ENCODE results near the gene KRT20. TPM values are rescaled to one million over a fixed set of nuclear protein-coding genes. Genes with fewer than 3 reads are reported as not detected.
A peak's percentile ranks its signal among the peaks of the same experiment; 100 is the strongest.

The KRT20 gene
- total and polyA plus RNA-seq, 5 donors from 2014 or later: not detected

DNA sequence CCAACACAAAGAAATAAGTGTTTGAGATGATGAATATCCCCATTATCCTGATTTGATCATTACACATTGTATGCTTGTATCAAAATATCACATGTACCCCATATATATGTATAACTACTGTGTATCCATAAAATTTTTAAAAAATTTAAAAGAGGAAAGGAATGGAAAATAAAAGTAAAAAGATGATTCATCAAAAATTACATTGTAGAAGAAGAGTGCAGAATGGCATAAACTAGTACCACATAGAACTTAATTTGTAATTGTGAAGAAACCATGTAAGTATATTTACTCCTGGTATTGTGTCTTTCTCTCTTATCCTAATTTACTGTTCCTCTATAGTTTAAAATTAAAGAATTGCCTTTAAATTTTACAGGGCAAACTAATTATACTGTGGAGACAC, 51.2 kb downstream of the KRT20 start:
- H3K4me1 Mint-ChIP-seq: peaks cover 0 to 7% (median 0%) of the 10 kb centered on the region in 4 donors
- DNase-seq: no peak
- ATAC-seq (ENCODE audit: low read depth in 2 of 2): no peak
- Histone ChIP-seq H3K27me3 (ENCODE audit: control insufficient read depth, insufficient read depth, low read length) (no peaks in the 10 kb centered on the region), H3K9me3 (ENCODE audit: control insufficient read depth in 2 of 2, low read length in 2 of 2) (no peaks in the 10 kb centered on the region), H3K4me3 (ENCODE audit: low read depth, low read length) (no peak overlapping the region), H3K27ac (ENCODE audit: insufficient read depth, low read length, poor library complexity, severe bottlenecking) (no peak overlapping the region), H3K36me3 (ENCODE audit: control insufficient read depth, insufficient read depth, low read length) (peaks cover 10% of the 10 kb centered on the region), H3K4me1 (ENCODE audit: control insufficient read depth, insufficient read depth, low read length, poor library complexity, severe bottlenecking) (no peaks in the 10 kb centered on the region)
- peaks cover 23% of the 10 kb centered on the region for H3K36me3 Mint-ChIP-seq
- peaks cover 5% of the 10 kb centered on the region for H3K27me3 Mint-ChIP-seq
- H3K27ac Mint-ChIP-seq: no peak overlapping the region
- H3K9me3 Mint-ChIP-seq: peaks cover 0 to 5% (median 0%) of the 10 kb centered on the region in 7 donors
- H3K4me3 Mint-ChIP-seq: no peak overlapping the region

DNA sequence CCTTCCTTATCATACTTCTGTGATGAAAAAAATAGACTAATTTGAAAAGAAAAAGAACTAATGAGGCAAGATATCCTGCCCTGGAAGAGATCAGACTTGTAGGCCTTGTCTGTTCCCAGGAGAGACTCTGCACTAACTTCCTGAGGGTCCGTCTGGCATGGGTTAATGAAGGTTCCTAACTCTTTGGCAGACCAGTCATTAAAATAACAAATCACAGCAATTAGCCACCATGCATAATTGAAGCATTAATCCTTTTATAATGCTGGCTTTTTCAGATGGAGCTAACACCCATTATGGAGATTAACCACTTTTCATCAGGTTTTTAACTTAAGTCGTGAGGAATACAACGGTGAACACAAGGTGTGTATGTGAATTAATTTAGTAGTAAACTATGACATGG, 52.2 kb downstream of the KRT20 start:
- Histone ChIP-seq H3K4me1 (ENCODE audit: control insufficient read depth, insufficient read depth, low read length, poor library complexity, severe bottlenecking) (no peaks in the 10 kb centered on the region), H3K4me3 (ENCODE audit: low read depth, low read length) (no peak overlapping the region), H3K27me3 (ENCODE audit: control insufficient read depth, insufficient read depth, low read length) (no peaks in the 10 kb centered on the region), H3K27ac (ENCODE audit: insufficient read depth, low read length, poor library complexity, severe bottlenecking) (no peak overlapping the region), H3K9me3 (ENCODE audit: control insufficient read depth in 2 of 2, low read length in 2 of 2) (no peaks in the 10 kb centered on the region), H3K36me3 (ENCODE audit: control insufficient read depth, insufficient read depth, low read length) (peaks cover 10% of the 10 kb centered on the region)
- Mint-ChIP-seq H3K36me3 (peaks cover 24% of the 10 kb centered on the region), H3K4me1 (peaks cover 0 to 13% (median 1%) of the 10 kb centered on the region in 4 donors), H3K27ac (no peak overlapping the region), H3K9me3 (peaks cover 0 to 5% (median 0%) of the 10 kb centered on the region in 7 donors), H3K4me3 (no peak overlapping the region), H3K27me3 (peaks cover 8% of the 10 kb centered on the region)
- DNase-seq (no peak), ATAC-seq (ENCODE audit: low read depth in 2 of 2) (no peak)

- Histone ChIP-seq H3K27ac (ENCODE audit: insufficient read depth, low read length, poor library complexity, severe bottlenecking) (no peak overlapping the region), H3K4me3 (ENCODE audit: low read depth, low read length) (no peak overlapping the region), H3K36me3 (ENCODE audit: control insufficient read depth, insufficient read depth, low read length) (peaks cover 10% of the 10 kb centered on the region), H3K27me3 (ENCODE audit: control insufficient read depth, insufficient read depth, low read length) (no peaks in the 10 kb centered on the region), H3K4me1 (ENCODE audit: control insufficient read depth, insufficient read depth, low read length, poor library complexity, severe bottlenecking) (no peaks in the 10 kb centered on the region), H3K9me3 (ENCODE audit: control insufficient read depth in 2 of 2, low read length in 2 of 2) (no peaks in the 10 kb centered on the region)
- H3K9me3 Mint-ChIP-seq: peaks cover 0 to 6% (median 1%) of the 10 kb centered on the region in 7 donors
- peaks cover 0 to 19% (median 3%) of the 10 kb centered on the region in 4 donors for H3K4me1 Mint-ChIP-seq
- DNase-seq (no peak), ATAC-seq (ENCODE audit: low read depth in 2 of 2) (no peak)
- H3K27me3 Mint-ChIP-seq: peaks cover 13% of the 10 kb centered on the region
- H3K4me3 Mint-ChIP-seq: no peak overlapping the region
- no peak overlapping the region for H3K27ac Mint-ChIP-seq
- peaks cover 36% of the 10 kb centered on the region for H3K36me3 Mint-ChIP-seq
Measured at GRCh38 chr17:40830085-40830776, 54.8 kb downstream of the KRT20 start.

GRCh38 chr17:40828454-40829044, 56.5 kb downstream of the KRT20 start:
- Mint-ChIP-seq H3K27me3 (peaks cover 13% of the 10 kb centered on the region), H3K4me1 (peaks cover 0 to 19% (median 3%) of the 10 kb centered on the region in 4 donors), H3K9me3 (peaks cover 0 to 6% (median 1%) of the 10 kb centered on the region in 7 donors), H3K27ac (no peak overlapping the region), H3K4me3 (no peak overlapping the region), H3K36me3 (peaks cover 31% of the 10 kb centered on the region)
- Histone ChIP-seq H3K9me3 (ENCODE audit: control insufficient read depth in 2 of 2, low read length in 2 of 2) (no peaks in the 10 kb centered on the region), H3K36me3 (ENCODE audit: control insufficient read depth, insufficient read depth, low read length) (no peaks in the 10 kb centered on the region), H3K27me3 (ENCODE audit: control insufficient read depth, insufficient read depth, low read length) (no peaks in the 10 kb centered on the region), H3K4me1 (ENCODE audit: control insufficient read depth, insufficient read depth, low read length, poor library complexity, severe bottlenecking) (no peaks in the 10 kb centered on the region), H3K4me3 (ENCODE audit: low read depth, low read length) (no peak overlapping the region), H3K27ac (ENCODE audit: insufficient read depth, low read length, poor library complexity, severe bottlenecking) (no peak overlapping the region)
- ATAC-seq (ENCODE audit: low read depth in 2 of 2): no peak
- no peak for DNase-seq

DNA sequence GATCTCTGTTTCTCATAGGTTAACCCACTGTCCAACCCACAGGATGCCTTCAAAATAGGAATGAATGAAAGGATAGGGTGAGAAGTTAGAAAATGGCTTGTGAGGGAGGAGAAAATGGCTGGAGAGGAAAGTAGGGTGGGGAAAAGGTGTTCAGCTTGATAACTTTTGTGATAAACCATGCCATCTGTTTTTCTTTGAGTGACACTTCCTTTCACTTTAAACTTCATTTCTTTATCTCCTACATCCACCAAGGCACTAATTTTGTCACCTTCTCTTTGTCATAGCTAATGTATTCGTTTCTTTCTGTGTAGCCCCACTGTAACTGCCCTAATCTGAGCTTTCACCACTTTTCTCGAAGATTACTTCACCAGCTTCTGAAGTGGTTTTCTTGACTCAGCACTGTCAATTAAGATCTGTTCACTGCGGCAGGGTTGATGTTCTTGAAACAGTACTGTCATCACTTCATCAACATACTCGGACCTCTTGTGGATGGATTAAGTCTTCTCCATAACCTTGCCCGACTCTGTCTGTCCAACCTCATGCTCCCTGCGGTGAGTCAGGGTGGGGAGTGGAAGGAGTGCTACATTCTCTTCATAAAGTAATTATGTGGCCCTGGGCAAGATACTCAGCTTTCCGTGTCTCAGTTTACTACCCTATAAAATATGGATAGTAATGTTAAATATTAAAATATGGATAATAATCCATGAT, 57.1 kb downstream of the KRT20 start:
- Mint-ChIP-seq H3K9me3 (peaks cover 0 to 6% (median 1%) of the 10 kb centered on the region in 7 donors), H3K27me3 (peaks cover 13% of the 10 kb centered on the region), H3K4me3 (no peak overlapping the region), H3K27ac (peak overlapping the region in 1 of 3 donors; percentile 49), H3K4me1 (peaks cover 0 to 15% (median 3%) of the 10 kb centered on the region in 4 donors), H3K36me3 (peaks cover 27% of the 10 kb centered on the region)
- no peaks in the 10 kb centered on the region for H3K9me3 ChIP-seq (ENCODE audit: control insufficient read depth in 2 of 2, low read length in 2 of 2)
- DNase-seq (peak in 1 of 3 donors; percentile 27), ATAC-seq (ENCODE audit: low read depth in 2 of 2) (no peak)
- no peaks in the 10 kb centered on the region for H3K27me3 ChIP-seq (ENCODE audit: control insufficient read depth, insufficient read depth, low read length)
- no peak overlapping the region for H3K27ac ChIP-seq (ENCODE audit: insufficient read depth, low read length, poor library complexity, severe bottlenecking)
- no peaks in the 10 kb centered on the region for H3K36me3 ChIP-seq (ENCODE audit: control insufficient read depth, insufficient read depth, low read length)
- no peak overlapping the region for H3K4me3 ChIP-seq (ENCODE audit: low read depth, low read length)
- no peaks in the 10 kb centered on the region for H3K4me1 ChIP-seq (ENCODE audit: control insufficient read depth, insufficient read depth, low read length, poor library complexity, severe bottlenecking)

Other genes starting within 250 kb of the KRT20 start
- gene SMARCE1, start 237.4 kb downstream of the KRT20 start, total RNA-seq: 76.9 TPM
- gene SMARCE1, start 237.4 kb downstream of the KRT20 start, polyA plus RNA-seq: 100 to 1,000 TPM; 169 to 228 (median 179) TPM
- not detected for gene KRT222, start 220.1 kb downstream of the KRT20 start, total RNA-seq
- under 1 TPM in 1 of 4 donors, not detected in 3; 0.23 TPM for gene KRT222, start 220.1 kb downstream of the KRT20 start, polyA plus RNA-seq
- gene KRT24, start 181.5 kb downstream of the KRT20 start, total RNA-seq: not detected
- gene KRT24, start 181.5 kb downstream of the KRT20 start, polyA plus RNA-seq: under 1 TPM in 1 of 4 donors, not detected in 3; 0.15 TPM
- not detected for gene KRT25, start 129.9 kb downstream of the KRT20 start, total RNA-seq
- gene KRT25, start 129.9 kb downstream of the KRT20 start, polyA plus RNA-seq: not detected
- not detected for gene KRT26, start 113.0 kb downstream of the KRT20 start, total RNA-seq
- not detected for gene KRT26, start 113.0 kb downstream of the KRT20 start, polyA plus RNA-seq
- not detected for gene KRT27, start 102.7 kb downstream of the KRT20 start, total RNA-seq
- not detected for gene KRT27, start 102.7 kb downstream of the KRT20 start, polyA plus RNA-seq
- not detected for gene KRT28, start 85.3 kb downstream of the KRT20 start, total RNA-seq
- not detected for gene KRT28, start 85.3 kb downstream of the KRT20 start, polyA plus RNA-seq
- gene KRT10, start 62.6 kb downstream of the KRT20 start, total RNA-seq: 28.1 TPM
- gene KRT10, start 62.6 kb downstream of the KRT20 start, polyA plus RNA-seq: 100 to 1,000 TPM; 125 to 172 (median 148) TPM
- not detected for gene KRT12, start 18.0 kb downstream of the KRT20 start, total RNA-seq
- not detected for gene KRT12, start 18.0 kb downstream of the KRT20 start, polyA plus RNA-seq
- gene KRT23, start 52.4 kb upstream of the KRT20 start, total RNA-seq: not detected
- gene KRT23, start 52.4 kb upstream of the KRT20 start, polyA plus RNA-seq: not detected
- not detected for gene KRT39, start 81.7 kb upstream of the KRT20 start, total RNA-seq
- not detected for gene KRT39, start 81.7 kb upstream of the KRT20 start, polyA plus RNA-seq
- not detected for gene KRT40, start 99.1 kb upstream of the KRT20 start, total RNA-seq
- not detected for gene KRT40, start 99.1 kb upstream of the KRT20 start, polyA plus RNA-seq
- not detected for gene KRTAP3-3, start 108.9 kb upstream of the KRT20 start, total RNA-seq
- gene KRTAP3-3, start 108.9 kb upstream of the KRT20 start, polyA plus RNA-seq: not detected
- not detected for gene KRTAP3-2, start 114.7 kb upstream of the KRT20 start, total RNA-seq
- not detected for gene KRTAP3-2, start 114.7 kb upstream of the KRT20 start, polyA plus RNA-seq
- gene KRTAP3-1, start 123.9 kb upstream of the KRT20 start, total RNA-seq: not detected
- gene KRTAP3-1, start 123.9 kb upstream of the KRT20 start, polyA plus RNA-seq: not detected
- gene KRTAP1-5, start 142.0 kb upstream of the KRT20 start, total RNA-seq: not detected
- gene KRTAP1-5, start 142.0 kb upstream of the KRT20 start, polyA plus RNA-seq: not detected
- gene KRTAP1-4, start 145.0 kb upstream of the KRT20 start, total RNA-seq: not detected
- not detected for gene KRTAP1-4, start 145.0 kb upstream of the KRT20 start, polyA plus RNA-seq
- gene KRTAP1-3, start 149.6 kb upstream of the KRT20 start, total RNA-seq: not detected
- gene KRTAP1-3, start 149.6 kb upstream of the KRT20 start, polyA plus RNA-seq: not detected
- gene KRTAP1-1, start 156.2 kb upstream of the KRT20 start, total RNA-seq: not detected
- not detected for gene KRTAP1-1, start 156.2 kb upstream of the KRT20 start, polyA plus RNA-seq
- not detected for gene KRTAP2-1, start 162.1 kb upstream of the KRT20 start, total RNA-seq
- gene KRTAP2-1, start 162.1 kb upstream of the KRT20 start, polyA plus RNA-seq: not detected
- gene KRTAP2-2, start 170.0 kb upstream of the KRT20 start, total RNA-seq: not detected
- not detected for gene KRTAP2-2, start 170.0 kb upstream of the KRT20 start, polyA plus RNA-seq
- not detected for gene KRTAP2-3, start 174.9 kb upstream of the KRT20 start, total RNA-seq
- not detected for gene KRTAP2-3, start 174.9 kb upstream of the KRT20 start, polyA plus RNA-seq
- not detected for gene KRTAP2-4, start 180.6 kb upstream of the KRT20 start, total RNA-seq
- not detected for gene KRTAP2-4, start 180.6 kb upstream of the KRT20 start, polyA plus RNA-seq
- gene KRTAP4-7, start 198.9 kb upstream of the KRT20 start, total RNA-seq: not detected
- gene KRTAP4-7, start 198.9 kb upstream of the KRT20 start, polyA plus RNA-seq: not detected
- gene KRTAP4-8, start 212.9 kb upstream of the KRT20 start, total RNA-seq: not detected
- not detected for gene KRTAP4-8, start 212.9 kb upstream of the KRT20 start, polyA plus RNA-seq
- gene KRTAP4-16, start 217.0 kb upstream of the KRT20 start, total RNA-seq: not detected
- gene KRTAP4-16, start 217.0 kb upstream of the KRT20 start, polyA plus RNA-seq: not detected
- gene KRTAP4-9, start 220.1 kb upstream of the KRT20 start, total RNA-seq: not detected
- not detected for gene KRTAP4-9, start 220.1 kb upstream of the KRT20 start, polyA plus RNA-seq
- not detected for gene KRTAP4-11, start 233.1 kb upstream of the KRT20 start, total RNA-seq
- not detected for gene KRTAP4-11, start 233.1 kb upstream of the KRT20 start, polyA plus RNA-seq
- not detected for gene KRTAP4-12, start 238.9 kb upstream of the KRT20 start, total RNA-seq
- not detected for gene KRTAP4-12, start 238.9 kb upstream of the KRT20 start, polyA plus RNA-seq